GM21447 (cell line): ENCODE measurements around the gene HADH.
"Not testable (repeated sequence)": the region's sequence is repeated elsewhere in the genome, so short reads cannot be mapped to it uniquely, and the experiment has no call there.

Source experiments
- ATAC-seq: cut with Tn5 transposase; IDR thresholded peaks from one replicate; pipeline ENCODE4 v1.9.1; 2021; ENCODE audit not compliant: unreplicated experiment

Gene HADH

DNA sequence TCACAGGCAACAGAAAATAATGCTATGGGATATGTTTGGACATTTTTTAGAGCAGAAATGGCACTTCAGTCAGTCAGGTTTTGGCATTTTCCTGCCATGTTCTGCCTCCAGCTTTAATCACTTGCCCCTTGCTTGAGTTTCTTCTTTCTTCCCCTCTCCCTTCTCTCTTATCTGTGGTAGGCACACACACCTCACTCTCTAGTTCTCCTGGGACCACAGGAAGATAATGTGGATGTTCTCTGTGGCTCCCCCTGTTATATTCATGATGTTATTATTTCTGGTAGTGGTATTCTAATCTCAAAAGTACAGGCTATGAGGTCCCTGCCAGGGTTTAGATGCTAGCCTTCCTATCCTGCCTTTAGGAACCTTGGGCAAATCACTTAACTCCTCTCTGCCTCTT lies 5.2 kb downstream of the HADH start:
- ATAC-seq: no peak

DNA sequence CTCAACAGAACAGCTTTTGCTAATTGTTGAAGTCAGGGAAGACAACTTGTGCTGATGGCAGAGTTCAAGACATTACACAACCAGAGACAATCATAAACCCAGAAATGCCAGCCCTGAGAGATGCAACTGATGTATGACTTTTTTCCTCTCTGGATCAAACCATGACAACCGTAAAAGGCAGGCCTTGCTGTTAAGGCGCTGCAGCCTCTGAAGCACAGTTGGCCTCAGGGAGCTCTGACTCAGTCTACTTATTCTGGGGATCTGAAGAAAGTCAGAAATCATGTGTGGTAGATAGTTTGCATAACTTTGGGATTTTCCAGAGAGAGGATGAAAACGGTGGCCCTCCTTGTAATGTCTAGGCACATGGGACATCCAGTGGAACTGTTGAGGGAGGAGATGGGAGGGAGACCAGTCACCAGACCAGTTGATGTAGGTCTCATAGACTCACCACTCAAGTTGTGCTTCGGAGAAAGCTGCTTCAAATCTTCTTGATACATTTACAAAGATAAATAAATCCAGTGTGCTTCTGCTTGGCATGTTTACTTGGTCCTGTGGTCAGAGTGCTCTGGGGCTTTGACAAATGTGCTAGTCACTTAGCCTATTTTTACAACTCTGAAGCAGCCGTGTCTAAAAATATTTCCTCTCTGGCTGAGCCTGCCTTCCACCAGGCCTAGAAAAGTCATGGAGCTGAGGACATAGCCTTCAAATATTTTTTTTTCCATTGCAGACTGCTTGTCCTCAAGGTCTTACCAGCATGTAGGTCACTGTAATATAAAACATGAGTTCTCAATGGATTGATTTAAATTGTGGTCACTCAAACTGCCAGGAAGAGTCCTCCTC lies 7.5 kb downstream of the HADH start:
- ATAC-seq: no peak

DNA sequence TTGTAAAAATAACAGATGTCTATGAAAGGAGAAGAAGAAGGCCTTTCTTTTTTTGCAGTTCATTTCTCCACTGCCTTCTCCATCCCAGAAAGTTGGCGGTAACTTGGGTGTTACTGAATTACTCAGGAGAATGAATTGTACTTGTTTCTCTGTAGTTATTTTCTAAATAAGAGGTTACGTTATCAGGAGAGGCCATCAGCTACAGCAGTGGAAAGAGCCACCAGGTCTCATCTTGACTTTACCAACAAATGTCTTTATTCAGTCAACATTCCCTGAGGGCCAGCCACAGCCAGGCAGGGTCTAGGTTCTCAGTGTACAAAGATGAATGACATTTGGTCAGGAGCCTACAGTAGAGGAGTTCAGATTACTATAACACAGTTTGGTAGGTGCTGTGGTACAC lies 8.1 kb downstream of the HADH start:
- no peak for ATAC-seq

DNA sequence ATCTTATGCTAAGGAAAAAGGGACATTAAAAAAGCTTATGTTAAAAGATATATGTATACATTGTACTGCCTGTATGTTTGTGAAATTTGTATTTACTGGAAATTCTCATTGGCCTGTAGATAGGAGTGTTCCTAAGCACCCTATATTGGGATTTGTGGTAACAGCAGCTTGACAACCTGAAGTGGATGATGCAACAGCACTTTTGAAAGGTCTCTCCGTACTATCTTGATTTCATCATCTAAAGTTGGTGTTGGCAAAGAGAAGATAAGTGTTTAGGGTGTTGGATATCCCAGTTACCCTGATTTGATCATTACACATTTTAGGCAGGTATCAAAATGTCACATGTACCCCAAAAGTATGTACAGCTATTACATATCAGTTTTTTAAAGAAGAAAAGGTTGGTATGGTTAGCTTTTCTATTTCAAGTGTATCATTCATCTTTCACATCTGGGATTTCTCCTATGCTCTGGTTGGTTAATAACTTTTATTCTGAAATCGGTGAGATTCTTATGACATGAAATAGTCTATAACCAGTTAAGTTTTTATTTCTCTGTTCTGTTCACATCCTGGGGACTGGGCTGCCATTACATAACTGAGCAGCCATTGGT lies 10.3 kb downstream of the HADH start:
- no peak for ATAC-seq

DNA sequence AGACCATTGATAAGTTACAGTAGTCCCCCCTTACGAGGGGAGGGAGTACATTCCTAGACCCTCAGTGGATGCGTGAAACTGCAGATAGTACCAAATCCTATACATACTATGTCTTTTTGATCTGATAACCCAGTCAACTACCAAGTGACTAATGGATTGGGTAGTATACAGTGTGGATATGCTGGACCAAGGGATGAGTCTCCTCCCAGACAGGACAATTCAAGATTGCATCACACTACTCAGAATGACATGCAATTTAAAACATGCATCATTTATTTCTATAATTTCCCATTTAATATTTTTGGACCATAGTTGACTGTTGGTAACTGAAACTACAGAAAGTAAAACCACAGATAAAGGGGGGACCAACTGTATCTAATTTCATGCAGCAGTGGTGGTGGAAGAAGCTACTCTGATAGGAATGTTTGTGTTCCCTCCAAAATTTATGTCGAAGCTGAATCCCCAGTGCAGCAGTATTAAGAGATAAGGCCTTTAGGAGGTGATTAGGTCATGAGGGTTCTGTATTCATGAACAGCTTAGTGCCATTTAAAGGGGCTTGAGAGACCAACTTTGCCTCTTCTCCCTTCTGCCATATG lies 11.9 kb downstream of the HADH start:
- ATAC-seq: no peak

DNA sequence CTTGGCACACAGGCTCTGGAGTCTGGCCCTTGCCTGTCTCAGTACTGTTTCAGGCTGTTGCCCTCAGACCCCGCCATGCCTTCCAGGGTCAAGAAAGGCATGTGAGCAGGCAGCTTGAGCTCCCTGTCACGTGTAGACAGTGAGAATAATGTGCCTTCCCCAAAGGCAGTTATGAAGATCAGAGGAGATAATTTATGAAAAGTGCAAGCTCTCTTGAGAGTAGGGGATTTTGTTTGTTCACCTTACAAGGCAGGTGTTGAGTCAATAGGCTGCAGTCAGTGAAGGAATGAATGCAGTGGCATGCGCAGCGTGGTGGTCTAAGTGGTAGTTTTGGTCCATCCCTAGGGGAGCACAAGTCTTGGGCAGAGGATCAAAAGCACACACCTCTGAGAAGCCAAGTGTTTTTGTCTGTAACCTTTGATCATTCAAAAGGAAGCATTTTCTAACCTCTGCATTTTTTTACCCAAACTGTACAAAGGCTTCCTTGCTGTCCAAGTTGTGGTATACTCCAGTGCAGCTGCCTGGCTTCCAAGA lies 14.4 kb downstream of the HADH start:
- no peak for ATAC-seq

DNA sequence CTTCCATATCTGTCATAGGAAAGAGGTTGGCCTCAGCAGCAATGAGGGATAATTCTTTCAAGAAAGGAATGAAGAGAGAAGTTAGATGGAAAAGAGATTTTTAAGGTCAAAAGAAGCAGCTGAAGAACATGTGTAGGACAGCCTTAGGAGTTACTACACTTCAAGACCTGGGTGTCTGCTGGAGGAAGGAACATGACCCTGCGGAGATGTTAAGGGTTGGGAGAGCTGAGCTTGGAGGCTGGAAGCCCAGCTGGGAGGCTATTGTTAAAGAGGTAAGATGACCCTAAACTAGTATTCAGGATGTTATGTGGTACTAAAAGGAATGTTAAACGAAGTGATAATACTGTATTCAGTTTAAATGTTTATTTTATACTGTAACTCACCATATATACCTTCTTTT lies 15.0 kb downstream of the HADH start:
- ATAC-seq: no peak

DNA sequence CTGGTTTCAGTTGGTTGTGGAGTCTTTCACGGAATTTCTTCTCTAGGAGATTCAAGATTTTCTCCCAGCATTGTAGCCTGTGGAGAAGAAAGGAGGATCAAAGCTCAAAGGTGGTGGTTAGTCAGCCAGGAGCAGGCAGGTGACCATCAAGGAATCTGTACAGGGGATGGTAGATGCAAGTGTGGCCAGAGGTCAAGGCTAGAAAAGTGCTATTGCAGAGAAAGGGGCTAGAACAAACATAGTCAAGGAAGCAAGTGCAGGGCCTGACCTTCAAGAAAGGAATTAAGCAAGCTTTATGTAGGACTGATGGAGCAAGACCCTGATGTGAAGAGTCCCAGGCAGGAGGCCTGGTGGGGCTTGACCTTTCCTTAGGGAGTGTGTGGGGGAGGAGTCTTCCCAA lies 16.1 kb downstream of the HADH start:
- ATAC-seq: no peak

DNA sequence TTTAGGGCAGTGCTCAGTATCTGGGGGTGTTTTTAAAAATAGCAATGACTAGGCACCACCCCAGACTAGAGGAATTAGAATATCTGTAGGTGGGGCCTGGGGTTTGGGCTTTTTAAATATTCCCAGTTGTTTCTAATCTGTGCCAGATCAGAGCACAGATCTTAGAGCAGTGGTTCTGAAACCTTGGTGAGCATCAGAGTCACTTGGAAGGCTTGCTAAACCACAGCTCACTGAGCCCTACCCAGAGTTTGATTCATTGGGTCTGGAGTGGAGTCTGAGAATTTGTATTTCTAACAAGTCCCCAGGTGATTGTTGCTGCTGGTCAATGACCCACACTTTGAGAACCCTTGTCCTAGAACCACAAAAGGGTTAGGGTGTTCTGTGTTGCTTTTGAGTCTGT lies 16.7 kb downstream of the HADH start:
- no peak for ATAC-seq

DNA sequence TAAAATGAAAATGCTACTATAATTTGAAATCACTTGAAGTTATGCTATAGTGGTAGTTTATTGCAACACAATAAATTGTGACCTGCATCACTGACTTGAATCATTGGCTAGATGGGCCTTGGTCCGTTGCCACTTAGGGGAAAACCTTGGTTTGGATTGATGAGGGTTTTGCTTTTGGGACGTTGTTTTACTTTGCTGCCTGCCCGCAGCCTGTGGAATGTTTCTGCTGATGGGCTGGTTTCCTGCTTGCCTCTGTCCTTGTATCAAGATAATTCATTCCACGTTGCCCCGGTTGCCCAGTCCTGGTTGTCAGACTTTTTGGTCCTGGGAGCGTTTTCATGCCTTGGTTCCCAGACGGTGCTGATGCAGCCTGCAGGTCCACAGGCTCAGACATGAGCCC lies 18.3 kb downstream of the HADH start:
- ATAC-seq: no peak

DNA sequence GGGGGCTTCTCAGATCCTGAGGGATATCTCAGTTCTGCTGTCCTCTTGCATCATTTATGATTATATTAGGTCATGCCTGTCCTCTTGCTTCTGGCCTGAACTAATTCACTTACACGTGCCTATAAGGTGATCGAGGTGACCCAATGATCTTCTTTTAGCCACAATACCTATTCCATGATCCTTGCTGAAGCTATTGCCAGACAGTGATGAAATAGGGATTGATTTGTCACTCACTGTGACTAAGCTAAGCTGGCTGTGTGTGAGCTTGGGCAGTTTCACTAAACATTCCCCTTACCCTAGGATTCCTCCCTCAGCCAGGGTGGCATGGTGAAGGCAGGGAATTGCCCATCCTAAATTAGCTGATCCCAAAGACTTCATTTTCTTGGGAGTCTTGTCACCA lies 19.0 kb downstream of the HADH start:
- no peak for ATAC-seq

DNA sequence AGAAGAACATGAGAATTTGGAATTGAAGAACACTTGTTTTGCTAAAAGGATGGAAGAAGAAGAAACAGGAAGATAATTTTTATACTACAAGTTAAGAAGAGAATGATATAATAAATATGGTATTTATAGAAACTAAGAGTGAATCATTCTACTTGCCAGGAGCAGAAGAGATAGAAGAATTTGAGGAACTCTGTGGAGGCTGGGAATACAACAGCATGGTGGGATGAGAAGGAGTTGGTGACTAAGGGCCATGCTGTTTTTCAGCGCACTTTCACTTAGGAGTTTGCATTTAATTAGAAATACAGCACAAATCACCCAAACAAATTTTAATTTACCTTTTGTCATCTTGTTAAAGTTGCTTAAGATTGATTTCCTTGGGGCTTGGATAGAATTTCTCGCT lies 20.5 kb downstream of the HADH start:
- no peak for ATAC-seq

DNA sequence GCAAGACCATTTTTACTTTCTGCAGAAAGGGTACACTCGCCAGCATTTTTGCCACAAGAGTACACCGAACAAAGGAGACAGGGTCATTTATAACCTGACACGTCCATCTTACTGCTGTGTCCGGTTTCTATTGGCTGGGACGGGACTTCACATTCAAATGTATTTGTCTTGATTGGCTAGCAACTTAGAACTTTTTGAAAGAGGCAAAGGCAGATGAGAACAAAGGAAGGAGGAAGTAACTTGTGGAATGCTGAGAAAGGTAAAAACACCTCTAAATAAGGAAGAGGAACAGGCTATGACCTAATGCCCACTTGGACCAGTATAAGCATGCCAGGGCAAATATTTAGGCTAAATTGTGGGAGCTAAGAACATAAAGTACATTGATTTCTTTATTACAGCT lies 22.7 kb downstream of the HADH start:
- ATAC-seq: not testable (repeated sequence)

DNA sequence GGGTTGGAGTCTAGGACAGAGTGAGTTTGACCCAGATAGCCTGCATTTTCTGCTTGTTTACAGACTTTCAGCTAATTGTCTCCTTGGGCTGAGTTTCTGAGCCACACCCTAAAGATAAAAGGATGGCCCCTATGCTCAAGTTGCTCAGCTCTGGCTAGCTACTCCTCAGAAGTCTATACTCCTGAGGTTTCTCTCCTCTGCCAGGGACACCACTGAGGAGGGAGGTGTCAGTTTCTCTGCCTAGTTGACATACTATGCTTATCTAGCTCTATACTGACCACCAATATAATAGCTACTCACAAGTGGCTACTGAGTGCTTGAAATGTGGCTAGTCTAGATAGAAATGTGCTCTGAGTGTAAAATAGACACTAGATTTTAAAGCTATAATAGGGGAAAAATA lies 23.6 kb downstream of the HADH start:
- no peak for ATAC-seq

DNA sequence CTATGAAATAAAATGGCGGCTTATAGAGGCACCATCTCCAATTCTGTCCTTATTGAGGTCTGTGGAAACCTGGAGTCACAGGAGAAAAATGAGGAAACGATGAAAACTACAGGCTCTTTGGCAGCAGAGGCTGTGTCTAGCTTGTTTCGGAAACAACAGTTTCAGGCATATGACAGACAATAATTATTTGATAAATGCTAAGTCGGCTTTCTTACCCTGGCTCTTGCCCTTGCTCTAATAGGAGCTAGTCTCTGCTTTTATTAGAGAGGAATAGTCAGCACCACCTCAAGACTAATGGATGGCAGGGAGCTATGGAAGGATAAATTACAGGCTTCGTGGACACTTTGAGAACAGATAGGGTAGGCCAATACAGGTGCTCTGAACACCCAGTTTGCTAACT lies 24.3 kb downstream of the HADH start:
- no peak for ATAC-seq

DNA sequence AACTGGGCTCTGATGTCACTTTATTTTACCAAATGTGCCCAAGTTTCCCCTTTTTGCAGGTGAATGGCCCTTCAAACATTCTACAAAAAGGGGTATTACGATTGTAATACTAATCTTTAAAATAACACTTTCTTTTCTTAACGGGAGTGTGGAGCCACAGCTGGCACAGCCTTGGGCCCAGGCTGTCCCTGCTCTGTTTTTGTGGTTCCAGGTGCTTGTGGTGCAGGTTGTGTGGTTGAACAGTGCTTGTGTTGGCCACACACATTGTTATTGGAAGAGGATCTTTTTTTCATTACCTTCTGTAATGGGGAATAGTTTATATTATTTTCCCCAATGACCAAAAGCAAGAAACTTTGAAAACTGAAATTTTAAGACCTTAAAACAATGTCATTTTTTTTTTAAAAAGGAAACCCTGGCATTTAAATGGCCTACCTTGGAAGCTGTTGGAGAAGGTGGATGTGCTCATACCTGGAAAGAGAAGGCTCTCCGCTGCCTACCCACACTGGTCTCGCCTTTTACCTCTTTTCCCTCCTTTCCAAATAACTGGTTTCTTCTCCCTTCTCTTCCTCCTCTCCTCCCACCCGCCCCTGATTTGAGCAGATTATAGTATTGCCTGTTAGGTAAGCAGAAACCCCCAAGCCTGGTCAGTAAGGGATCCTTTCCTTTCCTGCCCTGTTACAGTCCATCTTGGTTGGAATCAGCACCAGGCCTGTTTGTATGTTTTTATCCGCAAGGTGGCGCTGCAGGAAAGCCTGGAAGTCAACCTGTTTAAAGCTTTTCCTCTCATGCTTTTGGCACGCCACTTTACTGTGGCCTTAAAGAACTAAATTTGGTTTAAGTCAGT lies 28.6 kb downstream of the HADH start:
- ATAC-seq: peak; percentile 82

DNA sequence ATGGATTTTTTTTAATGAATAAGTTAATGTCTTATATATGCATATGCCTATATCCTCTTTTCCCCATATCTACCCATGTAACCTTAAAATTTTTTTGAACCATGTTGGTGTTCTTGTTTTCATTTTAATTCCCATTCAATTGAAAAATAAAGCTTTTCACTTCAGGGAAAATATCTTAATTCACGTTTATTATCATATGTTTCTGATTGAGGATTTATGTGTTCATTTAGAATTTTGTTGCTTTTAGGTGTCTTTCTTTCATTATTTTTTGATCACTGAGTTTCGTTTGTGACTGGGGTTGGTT lies 29.1 kb downstream of the HADH start:
- ATAC-seq: no peak

DNA sequence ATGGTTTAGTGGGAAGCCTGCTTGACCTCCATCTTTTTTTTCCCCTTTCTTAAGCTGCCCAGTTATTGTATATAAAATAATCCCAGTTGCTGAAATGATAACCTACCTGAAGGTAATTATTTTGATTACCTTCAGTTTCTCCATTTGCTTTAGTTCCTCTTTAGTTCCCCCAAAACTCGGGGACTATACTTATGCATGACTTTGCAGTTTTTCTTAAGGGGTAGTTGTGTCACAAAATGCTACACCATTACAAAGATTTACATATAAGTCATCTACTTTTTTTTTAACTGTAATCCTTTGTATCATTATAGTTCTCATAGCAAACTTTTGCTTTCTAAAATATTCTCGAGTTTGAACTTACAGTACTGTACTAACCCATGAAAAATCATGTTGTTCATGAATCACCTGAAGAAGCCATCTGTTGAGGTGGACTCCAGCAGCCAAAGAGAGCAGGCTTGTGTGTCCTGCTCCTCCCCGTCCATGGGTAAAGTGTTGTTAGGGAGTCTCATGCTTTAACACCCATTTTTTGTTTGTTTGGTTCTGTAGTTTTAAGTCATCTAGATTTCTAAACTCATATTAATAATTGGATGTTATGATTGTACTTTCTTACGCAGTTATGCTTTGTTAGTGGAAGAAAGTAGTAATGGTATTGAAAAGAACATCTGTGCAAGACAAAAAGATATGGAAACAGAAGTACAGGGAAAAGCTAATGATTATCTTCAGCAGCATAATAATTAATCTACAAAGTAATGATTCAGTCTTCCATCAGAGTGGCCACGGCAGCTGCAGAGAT lies 34.6 kb downstream of the HADH start:
- no peak for ATAC-seq

DNA sequence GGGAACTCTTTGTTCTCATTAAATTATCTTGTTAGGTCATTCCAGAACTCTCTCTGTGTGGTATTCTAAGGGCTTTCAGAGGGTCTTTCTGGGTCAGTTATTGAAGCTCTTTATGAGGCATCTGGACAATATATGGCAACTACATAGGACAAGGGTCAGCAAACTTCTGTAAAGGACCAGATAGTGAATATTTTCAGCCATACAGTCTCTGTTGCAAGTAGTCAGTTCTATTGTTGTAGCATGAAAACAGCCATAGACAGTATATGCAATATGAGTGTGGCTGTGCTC lies 35.1 kb downstream of the HADH start:
- no peak for ATAC-seq

DNA sequence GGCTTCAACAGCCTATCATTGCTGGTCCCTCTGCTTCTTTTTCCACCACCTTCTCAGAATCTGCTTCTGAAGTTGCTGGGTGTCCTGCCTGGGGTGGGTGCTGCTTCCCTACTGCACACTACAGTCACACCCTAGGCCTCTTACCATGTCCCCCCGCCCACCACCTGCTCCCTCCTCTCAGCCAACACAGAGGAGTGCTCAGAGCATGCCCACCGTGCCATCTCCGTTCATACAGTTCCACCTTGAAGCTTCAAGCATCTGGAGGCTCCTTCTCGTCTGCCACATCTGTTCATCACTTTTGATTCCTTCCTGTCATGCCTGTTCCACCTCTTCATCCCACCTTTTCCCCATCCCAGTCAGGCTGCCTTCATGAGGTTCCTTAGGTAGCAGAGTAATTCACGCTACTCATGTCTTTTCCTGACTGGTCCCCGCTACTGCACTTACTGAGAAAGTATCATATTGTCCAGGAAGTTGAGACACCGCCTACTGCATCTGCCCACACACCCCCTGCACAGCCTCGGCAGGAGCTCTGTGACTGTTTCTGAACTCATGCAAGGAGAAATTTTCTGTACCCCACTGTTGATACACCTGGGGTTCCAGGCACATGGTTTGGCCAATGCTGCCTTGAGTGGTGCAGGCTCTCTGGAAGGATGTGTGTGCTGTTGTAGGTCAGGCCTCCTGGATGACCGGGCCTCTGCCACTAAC lies 39.5 kb downstream of the HADH start:
- ATAC-seq: no peak
